ENCODE results near the gene CD96. TPM values are rescaled to one million over a fixed set of nuclear protein-coding genes. Genes with fewer than 3 reads are reported as not detected.

Gene CD96
- total RNA-seq, 1 donor from 2014 or later, result not detected

DNA sequence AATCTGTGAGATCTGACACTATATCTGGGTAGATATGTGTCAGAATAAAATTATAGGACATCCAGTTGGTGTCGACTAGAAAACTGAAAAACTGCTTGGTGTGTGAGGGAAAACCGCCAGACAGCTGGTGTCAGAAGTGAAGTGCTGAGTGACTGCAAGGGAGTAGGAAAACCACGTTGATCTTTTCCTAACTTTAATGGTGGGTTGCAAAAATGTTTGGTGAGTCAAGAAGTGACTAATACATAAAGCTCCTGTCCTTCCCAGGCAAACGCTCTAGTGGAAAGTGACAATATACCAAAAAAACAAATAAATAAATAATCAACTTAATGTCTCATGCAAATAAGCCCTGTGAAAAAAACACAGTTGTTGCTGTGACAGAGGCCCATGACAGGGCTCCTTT lies 7.3 kb upstream of the CD96 start:
- peaks cover 4% of the 10 kb centered on the region for H3K36me3 Mint-ChIP-seq (ENCODE audit: low read depth)
- no peaks in the 10 kb centered on the region for H3K27me3 Mint-ChIP-seq (ENCODE audit: low read depth)
- TF ChIP-seq, protein P1, sequence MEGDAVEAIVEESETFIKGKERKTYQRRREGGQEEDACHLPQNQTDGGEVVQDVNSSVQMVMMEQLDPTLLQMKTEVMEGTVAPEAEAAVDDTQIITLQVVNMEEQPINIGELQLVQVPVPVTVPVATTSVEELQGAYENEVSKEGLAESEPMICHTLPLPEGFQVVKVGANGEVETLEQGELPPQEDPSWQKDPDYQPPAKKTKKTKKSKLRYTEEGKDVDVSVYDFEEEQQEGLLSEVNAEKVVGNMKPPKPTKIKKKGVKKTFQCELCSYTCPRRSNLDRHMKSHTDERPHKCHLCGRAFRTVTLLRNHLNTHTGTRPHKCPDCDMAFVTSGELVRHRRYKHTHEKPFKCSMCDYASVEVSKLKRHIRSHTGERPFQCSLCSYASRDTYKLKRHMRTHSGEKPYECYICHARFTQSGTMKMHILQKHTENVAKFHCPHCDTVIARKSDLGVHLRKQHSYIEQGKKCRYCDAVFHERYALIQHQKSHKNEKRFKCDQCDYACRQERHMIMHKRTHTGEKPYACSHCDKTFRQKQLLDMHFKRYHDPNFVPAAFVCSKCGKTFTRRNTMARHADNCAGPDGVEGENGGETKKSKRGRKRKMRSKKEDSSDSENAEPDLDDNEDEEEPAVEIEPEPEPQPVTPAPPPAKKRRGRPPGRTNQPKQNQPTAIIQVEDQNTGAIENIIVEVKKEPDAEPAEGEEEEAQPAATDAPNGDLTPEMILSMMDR (conservative IDR thresholded peaks at IDR 0.05), result no peak
- no peak overlapping the region for H3K4me3 Mint-ChIP-seq
- H3K27ac Mint-ChIP-seq (ENCODE audit: unreplicated experiment), result no peak overlapping the region
- DNase-seq (ENCODE audit: low read depth, low spot score), result no peak
- peaks cover 5% of the 10 kb centered on the region for H3K4me1 Mint-ChIP-seq
- H3K9me3 Mint-ChIP-seq, result peaks cover 4% of the 10 kb centered on the region

DNA sequence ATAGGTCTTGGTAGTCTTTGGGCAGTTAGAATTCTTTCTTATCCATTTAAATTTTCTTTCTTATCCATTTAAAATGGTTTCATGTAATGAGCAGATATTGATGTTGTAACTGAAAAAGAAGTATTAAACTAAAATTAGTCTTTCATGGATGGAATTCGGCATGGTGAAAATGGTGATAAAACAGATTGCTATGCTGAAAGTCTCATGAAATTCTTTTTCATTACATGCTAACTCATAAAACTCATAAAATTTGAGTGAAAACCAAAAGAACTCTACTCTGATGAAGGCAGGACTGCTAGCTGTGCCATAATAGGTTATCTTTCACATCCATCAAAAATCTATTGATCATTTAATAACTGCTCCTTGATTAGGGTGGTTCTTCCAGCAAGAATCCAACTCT lies 3.9 kb upstream of the CD96 start:
- Mint-ChIP-seq H3K9me3 (no peaks in the 10 kb centered on the region), H3K27me3 (ENCODE audit: low read depth) (no peaks in the 10 kb centered on the region), H3K4me3 (no peak overlapping the region), H3K36me3 (ENCODE audit: low read depth) (no peaks in the 10 kb centered on the region), H3K27ac (ENCODE audit: unreplicated experiment) (no peak overlapping the region), H3K4me1 (peaks cover 15% of the 10 kb centered on the region)
- DNase-seq (ENCODE audit: low read depth, low spot score), result no peak
- TF ChIP-seq, protein P1 (conservative IDR thresholded peaks at IDR 0.05), result no peak

DNA sequence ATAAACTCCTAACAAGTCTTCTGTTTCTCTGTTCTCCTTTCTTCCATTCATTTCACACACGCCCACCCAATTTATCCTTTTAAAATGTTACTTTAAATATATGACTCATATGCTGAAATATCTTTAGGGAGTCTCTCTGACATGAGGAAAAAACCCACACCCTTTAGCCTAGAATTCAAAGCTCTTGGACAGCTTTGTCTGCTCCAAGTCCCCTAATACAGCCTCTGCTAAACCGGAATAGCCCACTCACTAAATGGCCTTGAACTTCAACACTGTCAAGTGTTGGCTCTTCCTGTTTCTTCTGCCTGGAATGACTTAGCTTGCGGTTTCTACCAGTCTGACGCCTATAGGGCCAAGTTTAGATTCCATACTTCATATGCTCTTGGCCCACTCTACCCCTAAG lies 3.3 kb upstream of the CD96 start:
- Mint-ChIP-seq H3K27ac (ENCODE audit: unreplicated experiment) (no peak overlapping the region), H3K4me1 (peaks cover 15% of the 10 kb centered on the region), H3K9me3 (no peaks in the 10 kb centered on the region), H3K27me3 (ENCODE audit: low read depth) (no peaks in the 10 kb centered on the region), H3K4me3 (no peak overlapping the region), H3K36me3 (ENCODE audit: low read depth) (no peaks in the 10 kb centered on the region)
- TF ChIP-seq, protein P1 (conservative IDR thresholded peaks at IDR 0.05), result no peak
- no peak for DNase-seq (ENCODE audit: low read depth, low spot score)

DNA sequence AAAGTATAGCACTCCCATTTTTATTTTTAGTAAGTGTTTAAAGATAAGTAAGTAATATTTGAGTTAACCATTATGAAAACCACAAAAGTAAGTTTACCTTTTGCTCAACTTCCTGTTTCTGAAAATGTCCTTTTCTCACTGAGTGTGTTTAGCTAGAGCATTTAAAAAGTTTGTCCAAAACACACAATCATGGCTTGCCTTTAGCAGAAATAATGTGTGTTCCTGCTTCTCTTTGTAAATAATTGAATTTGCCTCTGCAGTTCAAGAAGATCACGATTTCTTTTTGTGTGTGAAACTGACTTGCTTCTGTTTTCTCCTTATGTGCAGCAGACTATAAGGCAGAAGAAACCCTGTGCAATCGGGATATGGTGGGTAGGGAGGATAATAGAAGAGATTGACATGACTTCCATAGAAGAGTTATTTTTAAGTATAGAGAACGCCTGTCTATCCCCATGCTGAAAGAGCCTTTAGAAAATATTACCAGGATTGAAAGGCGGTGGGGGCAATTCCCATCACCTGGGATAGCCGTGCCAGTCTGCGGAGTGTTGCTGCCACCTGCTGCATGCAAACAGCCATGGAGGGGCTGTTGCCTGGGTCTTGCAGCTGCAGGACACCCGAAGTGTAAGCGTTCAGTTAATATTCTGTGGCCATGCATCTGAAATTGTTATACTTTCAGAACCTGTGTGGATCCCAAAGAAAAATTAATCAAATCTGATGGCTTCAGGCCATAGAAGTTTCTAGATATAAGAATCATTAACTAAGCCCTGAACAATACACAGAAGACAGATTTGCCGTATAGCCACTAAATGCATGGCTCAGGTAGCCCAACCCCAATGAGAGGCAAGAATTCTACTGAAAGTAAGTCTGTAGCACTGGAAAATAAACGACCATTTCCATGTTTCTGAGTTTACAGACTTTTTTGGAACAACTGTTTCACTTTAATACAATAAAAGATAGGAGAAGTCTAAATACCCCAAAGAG lies 2.4 kb upstream of the CD96 start:
- peak; percentile 57 for DNase-seq (ENCODE audit: low read depth, low spot score)
- peaks cover 15% of the 10 kb centered on the region for H3K4me1 Mint-ChIP-seq
- H3K36me3 Mint-ChIP-seq (ENCODE audit: low read depth), result no peaks in the 10 kb centered on the region
- H3K27ac Mint-ChIP-seq (ENCODE audit: unreplicated experiment), result no peak overlapping the region
- TF ChIP-seq, protein P1 (conservative IDR thresholded peaks at IDR 0.05), result peak; percentile 92
- no peak overlapping the region for H3K4me3 Mint-ChIP-seq
- no peaks in the 10 kb centered on the region for H3K9me3 Mint-ChIP-seq
- H3K27me3 Mint-ChIP-seq (ENCODE audit: low read depth), result no peaks in the 10 kb centered on the region

DNA sequence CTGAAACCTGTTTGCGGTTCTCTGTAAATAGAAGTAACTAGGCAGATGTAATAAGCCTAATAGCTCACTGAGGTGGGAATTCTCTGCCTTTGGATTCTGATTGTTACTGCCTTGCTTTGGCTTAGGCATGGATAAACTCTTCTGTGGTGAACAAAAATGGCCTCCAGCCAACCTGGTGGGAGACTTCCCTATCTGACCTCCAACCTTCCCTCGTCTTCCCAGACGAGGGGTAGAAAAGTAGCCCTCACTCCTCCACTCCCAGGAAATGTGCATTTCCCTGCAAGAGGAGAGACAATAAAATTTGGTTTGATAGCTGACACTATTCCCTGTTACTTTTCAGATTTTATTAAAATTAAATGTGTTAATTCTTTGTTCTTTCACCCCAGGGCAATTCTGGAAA lies 606 bp upstream of the CD96 start:
- DNase-seq (ENCODE audit: low read depth, low spot score), result no peak
- peaks cover 15% of the 10 kb centered on the region for H3K4me1 Mint-ChIP-seq
- no peaks in the 10 kb centered on the region for H3K36me3 Mint-ChIP-seq (ENCODE audit: low read depth)
- H3K27me3 Mint-ChIP-seq (ENCODE audit: low read depth), result no peaks in the 10 kb centered on the region
- no peak overlapping the region for H3K4me3 Mint-ChIP-seq
- H3K9me3 Mint-ChIP-seq, result no peaks in the 10 kb centered on the region
- no peak overlapping the region for H3K27ac Mint-ChIP-seq (ENCODE audit: unreplicated experiment)
- TF ChIP-seq, protein P1 (conservative IDR thresholded peaks at IDR 0.05), result no peak
